ENCODE data around the gene PKP4.
"Not testable (repeated sequence)": the region's sequence is repeated elsewhere in the genome, so short reads cannot be mapped to it uniquely, and the experiment has no call there.

Gene PKP4

GRCh38 chr2:158467248-158467647 is 10.5 kb downstream of the PKP4 start:
- DNase-seq = no peak

- not testable (repeated sequence) for DNase-seq
Observed at GRCh38 chr2:158472829-158473228, 16.1 kb downstream of the PKP4 start.

- DNase-seq = not testable (repeated sequence)
Observed at GRCh38 chr2:158473300-158473699, 16.5 kb downstream of the PKP4 start.

- no peak for DNase-seq
Observed at GRCh38 chr2:158473719-158474392, 17.1 kb downstream of the PKP4 start.

GRCh38 chr2:158474526-158475011 is 17.8 kb downstream of the PKP4 start:
- not testable (repeated sequence) for DNase-seq

GRCh38 chr2:158477202-158477601 is 20.4 kb downstream of the PKP4 start:
- DNase-seq = no peak

GRCh38 chr2:158478237-158478636 is 21.5 kb downstream of the PKP4 start:
- no peak for DNase-seq

- DNase-seq = no peak
Observed at GRCh38 chr2:158478816-158479215, 22.1 kb downstream of the PKP4 start.

GRCh38 chr2:158481116-158481515 is 24.4 kb downstream of the PKP4 start:
- no peak for DNase-seq

GRCh38 chr2:158482594-158482993 is 25.8 kb downstream of the PKP4 start:
- no peak for DNase-seq

- no peak for DNase-seq
Observed at GRCh38 chr2:158484892-158485556, 28.3 kb downstream of the PKP4 start.

- DNase-seq = no peak
Observed at GRCh38 chr2:158486150-158486969, 29.6 kb downstream of the PKP4 start.

- no peak for DNase-seq
Observed at GRCh38 chr2:158486970-158487325, 30.2 kb downstream of the PKP4 start.

- DNase-seq = no peak
Observed at GRCh38 chr2:158487419-158487818, 30.7 kb downstream of the PKP4 start.

- DNase-seq = no peak
Observed at GRCh38 chr2:158488442-158489216, 31.9 kb downstream of the PKP4 start.

GRCh38 chr2:158489366-158490112 is 32.8 kb downstream of the PKP4 start:
- no peak for DNase-seq

- DNase-seq = no peak
Observed at GRCh38 chr2:158491072-158491471, 34.3 kb downstream of the PKP4 start.

- DNase-seq = no peak
Observed at GRCh38 chr2:158493458-158493857, 36.7 kb downstream of the PKP4 start.

GRCh38 chr2:158495175-158495574 is 38.4 kb downstream of the PKP4 start:
- DNase-seq = no peak

GRCh38 chr2:158496986-158497385 is 40.2 kb downstream of the PKP4 start:
- DNase-seq = no peak

- no peak for DNase-seq
Observed at GRCh38 chr2:158497486-158497885, 40.7 kb downstream of the PKP4 start.
